A549 (cell line): ENCODE measurements around the gene PRUNE2. TPM values are rescaled to one million over a fixed set of nuclear protein-coding genes. Genes with fewer than 3 reads are reported as not detected.

ENCODE experiments used
- ATAC-seq, 2 experiments: fragments of 200-7000 bp in 1 of 2; fragments of >200 bp in 1 of 2; cut with Nextera tagmentation in 1 of 2; cut with Tn5 transposase in 1 of 2; 3 replicates each; pipeline versions ENCODE4 v1.8.0 to v1.9.1; 2018 to 2020; ENCODE audit warnings: mild to moderate bottlenecking in 1 of 2, moderate library complexity in 1 of 2
- CTCF ChIA-PET: fragments of 300-600 bp; sonication (Branson Sonifier 250); formaldehyde crosslinking; extraction: SDS; loops from one replicate; lab custom pipeline; 2021; ENCODE audit warnings: antibody characterized with exemption, inconsistent platforms; lab: Yijun Ruan, JAX
- POLR2A ChIA-PET: fragments of 350-600 bp; formaldehyde crosslinking; extraction: SDS; loops from one replicate; lab custom pipeline; 2021; ENCODE audit warnings: antibody characterized with exemption, inconsistent platforms; lab: Yijun Ruan, JAX
- DNase-seq, 2 experiments: peaks; one replicate each; pipeline versions ENCODE4 v3.0.0 to v3.0.0-alpha.2; 2011 to 2016; ENCODE audit warnings: low read depth in 1 of 2, low spot score in 1 of 2
- FAIRE-seq: peaks from 2 replicates; lab custom pipeline; 2011; peaks lifted over from hg19 to GRCh38; lab: Jason Lieb, UNC
- H3K27ac ChIP-seq, 2 experiments: fragments of >200 bp; sonication (Bioruptor Twin); formaldehyde crosslinking; 3 replicates each; pipeline ENCODE4 v1.5.1; 2016 to 2017
- H3K4me1 ChIP-seq: fragments of >200 bp; sonication (Bioruptor Twin); formaldehyde crosslinking; 3 replicates; pipeline ENCODE4 v1.6.1; 2016
- H3K4me2 ChIP-seq: fragments of >200 bp; sonication (Bioruptor Twin); formaldehyde crosslinking; 3 replicates; pipeline ENCODE4 v1.6.1; 2016
- H3K4me3 ChIP-seq: fragments of >200 bp; sonication (Bioruptor Twin); formaldehyde crosslinking; 3 replicates; pipeline ENCODE4 v1.5.1; 2016
- H3K9me3 ChIP-seq: fragments of >200 bp; sonication (Bioruptor Twin); formaldehyde crosslinking; 3 replicates; pipeline ENCODE4 v1.6.1; 2016
- BHLHE40 ChIP-seq: IDR thresholded peaks from 2 replicates; pipeline ENCODE4 v1.6.1; 2012; ENCODE audit warnings: low read depth, low read length, inconsistent platforms
- CBX2 ChIP-seq: fragments of 200-600 bp; sonication (generic); IDR thresholded peaks from 2 replicates; pipeline ENCODE4 v1.6.1; 2016; ENCODE audit warnings: low read depth, mild to moderate bottlenecking, borderline replicate concordance
- CBX8 ChIP-seq: fragments of 200-600 bp; sonication (generic); IDR thresholded peaks from 2 replicates; pipeline ENCODE4 v1.6.1; 2016
- CHD2 ChIP-seq: fragments of 150-350 bp; IDR thresholded peaks from 2 replicates; pipeline ENCODE4 v1.6.1; 2014; ENCODE audit warnings: low read length; ENCODE audit not compliant: partially characterized antibody
- CHD4 ChIP-seq: fragments of 200-600 bp; sonication (generic); IDR thresholded peaks from 2 replicates; pipeline ENCODE4 v1.6.1; 2016; ENCODE audit warnings: antibody characterized with exemption, mild to moderate bottlenecking, borderline replicate concordance
- CTCF ChIP-seq: fragments of >200 bp; sonication (Bioruptor Twin); formaldehyde crosslinking; IDR thresholded peaks from 3 replicates; pipeline ENCODE4 v1.5.1; 2016
- ELK1 ChIP-seq: fragments of 150-350 bp; IDR thresholded peaks from 2 replicates; pipeline ENCODE4 v1.6.1; 2014; ENCODE audit warnings: low read depth, mild to moderate bottlenecking, low read length
- ESRRA ChIP-seq: fragments of 150-350 bp; IDR thresholded peaks from 2 replicates; pipeline ENCODE4 v1.6.1; 2014; ENCODE audit warnings: mild to moderate bottlenecking, low read length, borderline replicate concordance
- FOSB ChIP-seq: fragments of 250-450 bp; sonication (Bioruptor Pico); IDR thresholded peaks from 2 replicates; pipeline ENCODE4 v1.5.0; 2020; ENCODE audit warnings: mild to moderate bottlenecking, moderate library complexity
- FOSL2 ChIP-seq, 2 experiments: fragments of 450-650 bp in 1 of 2; fragments of >200 bp in 1 of 2; sonication (Bioruptor Twin) in 1 of 2; formaldehyde crosslinking; IDR thresholded peaks; 2 replicates each; pipeline versions ENCODE4 v1.5.0 to v1.6.1; 2016 to 2020; ENCODE audit warnings: mild to moderate bottlenecking in 1 of 2, moderate library complexity in 1 of 2
- GATA3 ChIP-seq: IDR thresholded peaks from 2 replicates; pipeline ENCODE4 v1.6.1; 2012; ENCODE audit warnings: borderline replicate concordance
- HOXA7 ChIP-seq: fragments of 250-450 bp; sonication (Bioruptor Pico); IDR thresholded peaks from 2 replicates; pipeline ENCODE4 v1.5.0; 2020; ENCODE audit warnings: mild to moderate bottlenecking, moderate library complexity
- JUN ChIP-seq, 2 experiments: fragments of >200 bp; sonication (Bioruptor Twin); formaldehyde crosslinking; IDR thresholded peaks; 2 replicates in 1 of 2; 3 replicates in 1 of 2; pipeline ENCODE4 v1.6.1; 2016 to 2017
- KDM1A ChIP-seq: fragments of 200-600 bp; sonication (generic); IDR thresholded peaks from 2 replicates; pipeline ENCODE4 v1.6.1; 2016; ENCODE audit warnings: low read depth, mild to moderate bottlenecking
- KDM5A ChIP-seq: fragments of 200-600 bp; sonication (generic); IDR thresholded peaks from 2 replicates; pipeline ENCODE4 v1.6.1; 2016; ENCODE audit warnings: antibody characterized with exemption, mild to moderate bottlenecking
- MAX ChIP-seq: IDR thresholded peaks from 2 replicates; pipeline ENCODE4 v1.6.1; 2012
- MAZ ChIP-seq: fragments of 150-350 bp; IDR thresholded peaks from 2 replicates; pipeline ENCODE4 v1.6.1; 2014; ENCODE audit warnings: antibody characterized with exemption, low read depth, low read length, borderline replicate concordance
- NR3C1 ChIP-seq: fragments of >200 bp; sonication (Bioruptor Twin); formaldehyde crosslinking; IDR thresholded peaks from 3 replicates; pipeline ENCODE4 v1.6.1; 2017
- PHF8 ChIP-seq: fragments of 200-600 bp; sonication (generic); IDR thresholded peaks from 2 replicates; pipeline ENCODE4 v1.6.1; 2016; ENCODE audit warnings: low read depth, mild to moderate bottlenecking, antibody characterized with exemption, moderate library complexity, borderline replicate concordance
- POLR2A ChIP-seq: IDR thresholded peaks from 2 replicates; pipeline ENCODE4 v1.6.1; 2012; ENCODE audit warnings: mild to moderate bottlenecking, low read length
- POLR2AphosphoS2 ChIP-seq: conservative IDR thresholded peaks from 2 replicates; pipeline ENCODE4 v1.6.1; 2012; ENCODE audit warnings: low read length, improper control_type of control experiment, inconsistent platforms
- RAD21 ChIP-seq, 2 experiments: fragments of >200 bp in 1 of 2; sonication (Bioruptor Twin) in 1 of 2; formaldehyde crosslinking in 1 of 2; IDR thresholded peaks in 1 of 2; conservative IDR thresholded peaks in 1 of 2; 2 replicates in 1 of 2; 3 replicates in 1 of 2; pipeline ENCODE4 v1.6.1; 2012 to 2018; ENCODE audit warnings: inconsistent platforms in 1 of 2
- RARB ChIP-seq: fragments of 250-450 bp; sonication (Bioruptor Pico); IDR thresholded peaks from 2 replicates; pipeline ENCODE4 v1.8.0; 2021; ENCODE audit warnings: mild to moderate bottlenecking, moderate library complexity
- RCOR1 ChIP-seq: fragments of 150-350 bp; IDR thresholded peaks from 2 replicates; pipeline ENCODE4 v1.6.1; 2014; ENCODE audit warnings: antibody characterized with exemption, low read length, low read depth
- RNF2 ChIP-seq: fragments of 200-600 bp; sonication (generic); IDR thresholded peaks from 2 replicates; pipeline ENCODE4 v1.6.1; 2016; ENCODE audit warnings: low read depth, mild to moderate bottlenecking, antibody characterized with exemption, moderate library complexity, borderline replicate concordance
- SMC3 ChIP-seq: fragments of >200 bp; sonication (Bioruptor Twin); formaldehyde crosslinking; IDR thresholded peaks from 3 replicates; pipeline ENCODE4 v1.6.1; 2018; ENCODE audit warnings: inconsistent platforms
- SREBF2 ChIP-seq: fragments of 450-650 bp; IDR thresholded peaks from 2 replicates; pipeline ENCODE4 v1.6.1; 2014; ENCODE audit warnings: mild to moderate bottlenecking, moderate library complexity
- TP53 ChIP-seq: fragments of 250-450 bp; sonication (Bioruptor Pico); IDR thresholded peaks from 2 replicates; pipeline ENCODE4 v1.5.0; 2021; ENCODE audit warnings: mild to moderate bottlenecking, moderate library complexity
- ZFP36 ChIP-seq: fragments of 450-650 bp; IDR thresholded peaks from 2 replicates; pipeline ENCODE4 v1.6.1; 2014; ENCODE audit warnings: borderline replicate concordance; ENCODE audit not compliant: partially characterized antibody
- ZSCAN20 ChIP-seq: fragments of 250-450 bp; sonication (Bioruptor Pico); IDR thresholded peaks from 2 replicates; pipeline ENCODE4 v1.8.0; 2022; ENCODE audit warnings: mild to moderate bottlenecking, moderate library complexity
- WGBS: methylation state at CpG from one replicate; pipeline ENCODE4 v1.1.6; 2017; ENCODE audit errors: missing lambda C conversion rate; 5-methylcytosine and 5-hydroxymethylcytosine counted together
- polyA plus RNA-seq, 4 experiments: library from polyadenylated mRNA; depleted of rRNA in 3 of 4; stranded (reverse); fragments of >200 nt; fragmentation: RNase III in 1 of 4; extraction: RNeasy Plus Mini Kit Qiagen cat#74134 plus additional on column Dnase treatment in 1 of 4; gene quantifications; 2 replicates in 3 of 4; 3 replicates in 1 of 4; pipeline ENCODE4 v1.2.3, GENCODE V29; 2011 to 2017

The PRUNE2 gene
- polyA plus RNA-seq, 2 of the 4 experiments (the other 2 are of a cell fraction): 0.04 TPM; not detected in 1

GRCh38 chr9:76697554-76697953 lies 208.4 kb downstream of the PRUNE2 start:
- DNase-seq: no peak
- H3K4me3 ChIP-seq: no peak overlapping the region
- no peaks in the 10 kb centered on the region for H3K4me1 ChIP-seq
- 4% methylated on average over 2 of the region's 2 CpGs for WGBS
- TF ChIP-seq RCOR1 (no peak), RNF2 (no peak), RAD21 (conservative IDR thresholded peaks at IDR 0.05 in 1 of 2, IDR thresholded peaks at IDR 0.05 in 1 of 2) (no peak), FOSB (CRISPR knock-in tag) (no peak), FOSL2 (IDR thresholded peaks at IDR 0.05) (no peak), FOSL2 (CRISPR knock-in tag; IDR thresholded peaks at IDR 0.05) (no peak), ESRRA (no peak), TP53 (CRISPR knock-in tag) (no peak), SREBF2 (no peak), CHD2 (no peak), PHF8 (no peak)
- TF ChIP-seq, all 56 proteins: peak for 0
- FAIRE-seq: no peak
- CTCF ChIA-PET: no interaction called here
- POLR2A ChIA-PET: no interaction called here
- no peak for ATAC-seq
- Histone ChIP-seq H3K4me2 (no peak overlapping the region), H3K27ac (no peak overlapping the region), H3K9me3 (no peaks in the 10 kb centered on the region)

GRCh38 chr9:76697081-76697480 lies 208.8 kb downstream of the PRUNE2 start:
- H3K4me2 ChIP-seq: no peak overlapping the region
- no peak for DNase-seq
- FAIRE-seq: no peak
- no peak for ATAC-seq
- WGBS: 19% methylated on average over 5 of the region's 5 CpGs
- H3K4me3 ChIP-seq: no peak overlapping the region
- ChIA-PET POLR2A (no interaction called here), CTCF (no interaction called here)
- TF ChIP-seq BHLHE40 (no peak), KDM5A (no peak), TP53 (CRISPR knock-in tag) (no peak), CBX2 (no peak), RNF2 (no peak), POLR2AphosphoS2 (no peak), ZFP36 (no peak), RCOR1 (no peak), HOXA7 (CRISPR knock-in tag) (no peak), CHD2 (no peak), ELK1 (no peak), CHD4 (no peak), NR3C1 (no peak), RAD21 (conservative IDR thresholded peaks at IDR 0.05 in 1 of 2, IDR thresholded peaks at IDR 0.05 in 1 of 2) (no peak), SMC3 (no peak), MAZ (no peak)
- H3K9me3 ChIP-seq: no peaks in the 10 kb centered on the region
- no peak overlapping the region for H3K27ac ChIP-seq
- H3K4me1 ChIP-seq: no peaks in the 10 kb centered on the region

- FAIRE-seq (no peak), ATAC-seq (no peak), DNase-seq (no peak)
- WGBS: 43% methylated on average over 5 of the region's 5 CpGs
- Histone ChIP-seq H3K4me3 (no peak overlapping the region), H3K9me3 (no peaks in the 10 kb centered on the region), H3K27ac (no peak overlapping the region), H3K4me1 (no peaks in the 10 kb centered on the region), H3K4me2 (no peak overlapping the region)
- TF ChIP-seq ZSCAN20 (no peak), RARB (CRISPR knock-in tag) (no peak), JUN (IDR thresholded peaks at IDR 0.05) (no peak), MAX (no peak), POLR2A (no peak), CHD4 (no peak), GATA3 (no peak), RAD21 (conservative IDR thresholded peaks at IDR 0.05 in 1 of 2, IDR thresholded peaks at IDR 0.05 in 1 of 2) (no peak), SREBF2 (no peak), KDM1A (no peak), POLR2AphosphoS2 (no peak), CBX8 (no peak), ESRRA (no peak), CTCF (no peak), NR3C1 (no peak)
- POLR2A ChIA-PET: no interaction called here
- CTCF ChIA-PET: interaction anchor here (0.7 to 1.8 kb wide), 5 partner anchors 9 to 247 kb away, joined by 3 read pairs; no protein-coding TSS in a partner anchor
Observed at GRCh38 chr9:76693912-76694311, 212.0 kb downstream of the PRUNE2 start.
